Activated gamma-delta T cell (primary cell): ENCODE data around the gene CRTAC1.

Experiments used
- DNase-seq: peaks from one replicate; lab custom pipeline; 2025; lab: John Stamatoyannopoulos, UW

Gene CRTAC1

GRCh38 chr10:98029149-98030092, 1.0 kb downstream of the CRTAC1 start:
- no peak for DNase-seq

GRCh38 chr10:98028168-98028770, 2.2 kb downstream of the CRTAC1 start:
- no peak for DNase-seq

- no peak for DNase-seq
Observed at GRCh38 chr10:98023024-98023423, 7.4 kb downstream of the CRTAC1 start.

GRCh38 chr10:98020784-98021183, 9.6 kb downstream of the CRTAC1 start:
- no peak for DNase-seq

GRCh38 chr10:98020254-98020653, 10.2 kb downstream of the CRTAC1 start:
- DNase-seq, result no peak

- DNase-seq, result no peak
Observed at GRCh38 chr10:98019784-98020183, 10.6 kb downstream of the CRTAC1 start.

GRCh38 chr10:98016772-98017475, 13.5 kb downstream of the CRTAC1 start:
- DNase-seq, result no peak

GRCh38 chr10:98013776-98014175, 16.6 kb downstream of the CRTAC1 start:
- no peak for DNase-seq

- DNase-seq, result no peak
Observed at GRCh38 chr10:98013122-98013521, 17.3 kb downstream of the CRTAC1 start.

GRCh38 chr10:98012644-98013043, 17.8 kb downstream of the CRTAC1 start:
- DNase-seq, result no peak

- DNase-seq, result no peak
Observed at GRCh38 chr10:98010939-98011685, 19.3 kb downstream of the CRTAC1 start.

GRCh38 chr10:98006266-98006665, 24.2 kb downstream of the CRTAC1 start:
- DNase-seq, result no peak

GRCh38 chr10:98001736-98002135, 28.7 kb downstream of the CRTAC1 start:
- no peak for DNase-seq

- DNase-seq, result no peak
Observed at GRCh38 chr10:98000346-98000745, 30.1 kb downstream of the CRTAC1 start.

- no peak for DNase-seq
Observed at GRCh38 chr10:97999923-98000248, 30.5 kb downstream of the CRTAC1 start.

- no peak for DNase-seq
Observed at GRCh38 chr10:97999066-97999922, 31.1 kb downstream of the CRTAC1 start.

GRCh38 chr10:97991871-97992270, 38.5 kb downstream of the CRTAC1 start:
- no peak for DNase-seq

GRCh38 chr10:97981816-97982215, 48.6 kb downstream of the CRTAC1 start:
- DNase-seq, result no peak

GRCh38 chr10:97977673-97978072, 52.7 kb downstream of the CRTAC1 start:
- DNase-seq, result no peak

GRCh38 chr10:97975598-97975997, 54.8 kb downstream of the CRTAC1 start:
- no peak for DNase-seq
